ENCODE data around the gene CELF5.

GRCh38 chr19:3285647-3286176 is 61.3 kb downstream of the CELF5 start:
- TF ChIP-seq POLR2A (IDR thresholded peaks at IDR 0.05), result no peak
- TF ChIP-seq CTCF (IDR thresholded peaks at IDR 0.05), result no peak
- no peak for TF ChIP-seq POLR2AphosphoS5 (IDR thresholded peaks at IDR 0.05)
- no peak for TF ChIP-seq EP300 (IDR thresholded peaks at IDR 0.05)
